NB4 (cell line): Measurements from ENCODE around the gene MADD.

Experiments used
- POLR2A ChIP-seq: IDR thresholded peaks from 2 replicates; pipeline ENCODE4 v1.6.1; 2011; ENCODE audit warnings: mild to moderate bottlenecking; ENCODE audit not compliant: insufficient read length; ENCODE audit errors: extremely low read depth
- TF ChIP-seq, protein P1 (sequence below): IDR thresholded peaks from one replicate; pipeline ENCODE4 v1.5.1; 2012; ENCODE audit warnings: low read depth, low read length

DNA sequence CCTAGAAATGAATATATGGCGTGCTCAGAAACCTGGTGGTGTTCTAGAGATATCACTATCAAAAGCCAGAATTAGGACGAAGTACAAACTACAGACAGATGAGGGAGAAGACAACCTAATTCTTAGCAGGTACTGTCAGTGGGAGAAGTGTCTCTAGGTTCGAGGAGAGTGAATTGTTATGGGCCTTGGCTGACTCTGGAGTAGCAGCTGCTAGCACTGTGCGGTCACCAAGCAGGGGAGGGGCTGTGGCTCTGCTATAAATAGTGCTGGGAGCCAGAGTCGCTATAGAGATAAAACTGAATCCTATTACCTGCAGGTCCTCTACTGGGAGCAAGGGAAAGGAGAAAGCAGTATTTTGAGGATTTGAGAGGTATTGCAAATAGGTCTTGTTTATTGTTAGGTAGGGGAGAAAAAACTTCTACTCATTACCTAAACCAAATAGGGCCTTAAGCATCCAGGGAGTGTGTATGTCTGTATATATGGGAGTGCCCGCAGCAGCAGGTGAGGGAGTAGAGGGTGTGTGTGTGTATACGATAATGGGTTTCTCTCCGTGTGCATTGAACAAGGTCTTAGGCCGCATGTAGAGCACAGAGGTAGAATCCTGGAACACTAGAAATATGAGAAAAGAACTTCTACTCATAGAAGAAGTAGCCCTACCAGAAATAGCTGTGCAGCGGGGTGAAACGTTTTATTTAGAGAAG, 2.2 kb downstream of the MADD start:
- TF ChIP-seq, protein P1, sequence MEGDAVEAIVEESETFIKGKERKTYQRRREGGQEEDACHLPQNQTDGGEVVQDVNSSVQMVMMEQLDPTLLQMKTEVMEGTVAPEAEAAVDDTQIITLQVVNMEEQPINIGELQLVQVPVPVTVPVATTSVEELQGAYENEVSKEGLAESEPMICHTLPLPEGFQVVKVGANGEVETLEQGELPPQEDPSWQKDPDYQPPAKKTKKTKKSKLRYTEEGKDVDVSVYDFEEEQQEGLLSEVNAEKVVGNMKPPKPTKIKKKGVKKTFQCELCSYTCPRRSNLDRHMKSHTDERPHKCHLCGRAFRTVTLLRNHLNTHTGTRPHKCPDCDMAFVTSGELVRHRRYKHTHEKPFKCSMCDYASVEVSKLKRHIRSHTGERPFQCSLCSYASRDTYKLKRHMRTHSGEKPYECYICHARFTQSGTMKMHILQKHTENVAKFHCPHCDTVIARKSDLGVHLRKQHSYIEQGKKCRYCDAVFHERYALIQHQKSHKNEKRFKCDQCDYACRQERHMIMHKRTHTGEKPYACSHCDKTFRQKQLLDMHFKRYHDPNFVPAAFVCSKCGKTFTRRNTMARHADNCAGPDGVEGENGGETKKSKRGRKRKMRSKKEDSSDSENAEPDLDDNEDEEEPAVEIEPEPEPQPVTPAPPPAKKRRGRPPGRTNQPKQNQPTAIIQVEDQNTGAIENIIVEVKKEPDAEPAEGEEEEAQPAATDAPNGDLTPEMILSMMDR = no peak
- no peak for TF ChIP-seq POLR2A
